ENCODE results near the gene EXD3. TPM values are rescaled to one million over a fixed set of nuclear protein-coding genes. Genes with fewer than 3 reads are reported as not detected.

EXD3 gene
- total RNA-seq, 2 experiments from 2014 or later, result 20.8 to 27.0 TPM

GRCh38 chr9:137266585-137267453 is 156.1 kb downstream of the EXD3 start:
- DNase-seq (ENCODE audit: low spot score), result no peak
- Histone ChIP-seq H3K4me1 (ENCODE audit: insufficient read depth, low read length, poor library complexity, severe bottlenecking) (peaks cover 48% of the 10 kb centered on the region), H3K79me2 (ENCODE audit: insufficient read depth, low read depth, low read length) (peaks cover 18% of the 10 kb centered on the region; the same call in 1 of the 2 replicates), H3K36me3 (ENCODE audit: insufficient read depth, low read length) (peaks cover 66% of the 10 kb centered on the region), H2AFZ (ENCODE audit: low read length) (no peak overlapping the region), H3K4me3 (ENCODE audit: low read depth, low read length, poor library complexity, severe bottlenecking) (peak overlapping the region; percentile 65), H3K27ac (ENCODE audit: low read depth, low read length, poor library complexity, severe bottlenecking) (peak overlapping the region; percentile 90), H3K9me3 (ENCODE audit: low read length) (no peaks in the 10 kb centered on the region), H3K9me2 (ENCODE audit: insufficient read depth, low read length) (no peaks in the 10 kb centered on the region), H3K4me2 (ENCODE audit: low read length) (peak overlapping the region; percentile 90), H4K20me1 (ENCODE audit: insufficient read depth, low read length) (no peaks in the 10 kb centered on the region)
- intact Hi-C loops (cut with micrococcal nuclease; ENCODE audit: unreplicated experiment), result no loop called here
- TF ChIP-seq CTCF (conservative IDR thresholded peaks at IDR 0.05; ENCODE audit: low read length), result no peak
- no peak for TF ChIP-seq EZH2phosphoT487 (IDR thresholded peaks at IDR 0.05; ENCODE audit: borderline replicate concordance, low read depth, low read length)
- no TSS peak for BruUV-seq (replicated peaks)
- CTCF ChIA-PET (ENCODE audit: unreplicated experiment), result interaction anchor here (0.6 kb wide), 1 partner anchor 173 kb away, joined by 3 read pairs; no protein-coding TSS in a partner anchor
- POLR2A ChIA-PET, result interaction anchor here (0.6 to 1.1 kb wide), 2 partner anchors 13 to 116 kb away, joined by 3 to 5 read pairs; no protein-coding TSS in a partner anchor

DNA sequence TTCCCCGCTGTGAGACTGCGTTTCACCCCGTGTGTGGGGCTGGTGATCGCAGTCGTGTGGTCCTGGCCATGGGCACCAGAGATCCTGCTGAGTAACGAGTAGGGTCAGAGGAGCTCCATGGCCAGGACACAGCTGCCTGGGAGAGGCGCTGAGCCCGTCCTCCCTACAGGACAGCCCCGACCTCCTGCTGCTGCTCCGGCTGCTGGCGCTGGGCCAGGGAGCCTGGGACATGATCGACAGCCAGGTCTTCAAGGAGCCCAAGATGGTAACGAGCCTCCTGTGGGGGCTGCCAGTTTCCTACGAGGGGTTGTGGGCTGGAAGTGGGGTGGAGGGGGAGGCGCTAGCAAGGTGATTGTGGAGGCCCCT is 156.8 kb downstream of the EXD3 start:
- no peaks in the 10 kb centered on the region for H3K9me3 ChIP-seq (ENCODE audit: low read length)
- H3K9me2 ChIP-seq (ENCODE audit: insufficient read depth, low read length), result no peaks in the 10 kb centered on the region
- no TSS peak for BruUV-seq (replicated peaks)
- H3K4me2 ChIP-seq (ENCODE audit: low read length), result no peak overlapping the region
- CTCF ChIA-PET (ENCODE audit: unreplicated experiment), result no interaction called here
- H3K36me3 ChIP-seq (ENCODE audit: insufficient read depth, low read length), result peaks cover 64% of the 10 kb centered on the region
- intact Hi-C loops (cut with micrococcal nuclease; ENCODE audit: unreplicated experiment), result no loop called here
- H3K79me2 ChIP-seq (ENCODE audit: insufficient read depth, low read depth, low read length), result peaks cover 18% of the 10 kb centered on the region; the same call in 1 of the 2 replicates
- DNase-seq (ENCODE audit: low spot score), result no peak
- H3K4me1 ChIP-seq (ENCODE audit: insufficient read depth, low read length, poor library complexity, severe bottlenecking), result peaks cover 44% of the 10 kb centered on the region
- no peak overlapping the region for H2AFZ ChIP-seq (ENCODE audit: low read length)
- POLR2A ChIA-PET, result interaction anchor here (1.1 kb wide), 1 partner anchor 12 kb away, joined by 3 read pairs; no protein-coding TSS in a partner anchor
- no peaks in the 10 kb centered on the region for H4K20me1 ChIP-seq (ENCODE audit: insufficient read depth, low read length)
- no peak for TF ChIP-seq CTCF (conservative IDR thresholded peaks at IDR 0.05; ENCODE audit: low read length)
- no peak for TF ChIP-seq EZH2phosphoT487 (IDR thresholded peaks at IDR 0.05; ENCODE audit: borderline replicate concordance, low read depth, low read length)
- H3K4me3 ChIP-seq (ENCODE audit: low read depth, low read length, poor library complexity, severe bottlenecking), result no peak overlapping the region
- peak overlapping the region; percentile 90 for H3K27ac ChIP-seq (ENCODE audit: low read depth, low read length, poor library complexity, severe bottlenecking)
